GM18867 (cell line): ENCODE measurements around the gene TMSB10.
"Not testable (repeated sequence)": the region's sequence is repeated elsewhere in the genome, so short reads cannot be mapped to it uniquely, and the experiment has no call there.

Experiments
- ATAC-seq: cut with Tn5 transposase; IDR thresholded peaks from one replicate; pipeline ENCODE4 v1.9.1; 2021; ENCODE audit warnings: mild to moderate bottlenecking, moderate library complexity; ENCODE audit not compliant: unreplicated experiment

TMSB10 gene

DNA sequence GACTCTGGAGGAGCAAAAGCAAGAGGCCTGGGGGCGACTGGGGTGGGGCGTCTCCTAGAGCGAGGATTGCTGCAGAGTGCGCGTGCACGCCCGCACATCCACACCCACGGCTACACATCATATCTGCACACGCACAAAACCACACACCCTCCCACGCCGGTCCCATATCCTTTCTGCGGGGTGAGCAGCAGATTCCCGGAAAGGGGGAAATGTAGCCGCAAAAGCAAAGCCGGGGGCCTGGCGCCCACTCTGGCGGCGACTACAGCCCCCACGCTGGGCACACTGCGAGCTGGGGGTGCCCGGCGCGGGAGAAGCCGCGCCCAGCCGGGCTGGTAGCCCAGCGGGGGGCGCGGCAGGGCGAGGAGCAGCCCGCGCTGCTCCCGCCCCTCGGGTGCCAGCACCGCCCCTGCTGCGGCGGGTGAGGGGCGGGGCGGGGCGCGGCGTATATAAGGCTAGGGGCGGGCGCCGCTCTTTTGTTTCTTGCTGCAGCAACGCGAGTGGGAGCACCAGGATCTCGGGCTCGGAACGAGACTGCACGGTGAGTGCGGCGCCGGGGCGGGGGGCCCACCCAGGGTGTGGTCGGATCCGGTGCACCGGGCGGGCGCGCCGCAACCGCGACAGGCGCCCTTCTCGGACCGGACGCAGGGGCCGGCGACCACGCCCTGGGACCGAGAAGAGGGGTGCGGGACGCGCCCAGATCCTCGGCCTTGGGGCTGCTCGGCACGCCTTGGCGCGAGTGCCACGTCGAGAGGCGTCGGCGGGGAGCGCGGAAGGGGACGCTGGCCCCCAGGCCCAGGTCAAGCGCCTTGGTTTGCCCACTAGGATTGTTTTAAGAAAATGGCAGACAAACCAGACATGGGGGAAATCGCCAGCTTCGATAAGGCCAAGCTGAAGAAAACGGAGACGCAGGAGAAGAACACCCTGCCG is at the start of gene TMSB10:
Gene TMSB10, plus strand, starts transcription at position 476 of the 927 bp plus-strand sequence.
- ATAC-seq: peak; percentile 71

DNA sequence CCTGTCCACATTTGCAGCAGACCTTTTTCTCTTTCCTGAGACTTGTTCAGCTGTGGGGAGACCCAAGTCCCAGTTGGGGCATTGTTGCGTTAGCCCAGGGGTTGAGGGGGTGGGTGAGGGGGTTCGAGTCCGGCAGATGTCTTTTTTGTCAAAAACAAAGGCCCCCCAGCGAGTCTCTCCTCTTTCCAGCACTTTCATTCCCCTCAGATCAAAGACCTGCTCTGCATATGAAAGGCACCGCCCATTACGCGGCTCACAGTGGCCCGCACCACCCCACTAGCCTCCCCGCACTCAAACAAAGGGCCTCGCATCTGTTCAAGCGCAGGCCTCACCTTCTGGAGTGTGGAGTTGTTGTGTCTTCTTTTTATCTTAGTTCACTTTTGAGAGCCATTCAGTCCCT is 49.7 kb upstream of the TMSB10 start:
- no peak for ATAC-seq

DNA sequence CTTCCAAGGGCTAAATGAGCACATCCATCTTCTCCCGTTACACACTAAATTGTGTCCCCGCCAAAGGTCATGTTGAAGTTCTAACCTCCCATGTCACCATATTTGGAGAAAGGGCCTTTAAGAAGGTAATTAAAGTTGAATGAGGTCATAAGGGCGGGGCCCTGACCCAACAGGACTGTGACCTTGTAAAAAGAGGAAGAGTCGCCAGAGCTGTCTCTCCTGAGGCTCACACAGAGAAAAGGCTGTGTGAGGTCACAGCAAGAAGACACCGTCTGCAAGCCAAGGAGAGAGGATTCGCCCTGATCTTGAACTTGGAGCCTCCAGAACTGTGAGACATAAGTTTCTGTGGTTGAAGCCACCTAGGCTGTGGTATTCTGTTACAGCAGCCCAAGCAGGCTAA is 48.7 kb upstream of the TMSB10 start:
- ATAC-seq: peak; percentile 91

DNA sequence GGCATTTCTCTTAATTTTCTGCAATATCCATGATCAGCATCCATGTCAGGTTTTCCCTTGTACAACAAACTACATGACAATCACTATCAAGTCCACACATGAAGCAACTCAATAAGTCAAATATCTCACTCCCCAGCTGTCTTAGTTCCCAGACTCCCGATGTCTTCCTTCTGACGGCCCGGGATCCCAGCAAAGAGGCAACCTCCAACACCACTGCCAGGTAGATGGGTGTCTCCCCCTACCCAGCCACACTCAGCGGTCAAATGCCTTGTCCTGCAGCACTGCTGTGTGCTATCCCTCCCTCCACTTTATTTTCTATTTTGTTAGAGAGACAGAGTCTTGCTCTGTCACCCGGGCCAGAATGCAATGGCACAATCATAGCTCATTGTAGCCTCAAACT is 47.9 kb upstream of the TMSB10 start:
- no peak for ATAC-seq

DNA sequence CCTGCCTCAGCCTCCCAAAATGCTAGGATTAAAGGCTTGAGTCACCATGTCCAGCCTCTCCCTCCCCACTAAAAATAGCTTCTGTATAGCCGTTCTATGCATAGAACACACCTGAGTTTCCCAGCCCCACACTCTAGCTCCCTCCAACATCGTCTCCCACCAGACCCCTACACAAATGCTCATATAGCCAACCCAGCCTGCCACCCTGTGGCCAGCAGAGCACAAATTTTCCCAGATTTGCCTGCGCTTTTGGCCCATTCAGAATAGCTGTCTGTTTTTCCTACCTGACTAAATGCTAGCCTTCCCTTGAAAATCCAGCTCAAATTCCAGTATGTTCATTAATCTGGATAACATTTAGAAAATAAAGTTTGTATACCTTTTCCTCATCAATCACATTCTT is 47.3 kb upstream of the TMSB10 start:
- no peak for ATAC-seq

DNA sequence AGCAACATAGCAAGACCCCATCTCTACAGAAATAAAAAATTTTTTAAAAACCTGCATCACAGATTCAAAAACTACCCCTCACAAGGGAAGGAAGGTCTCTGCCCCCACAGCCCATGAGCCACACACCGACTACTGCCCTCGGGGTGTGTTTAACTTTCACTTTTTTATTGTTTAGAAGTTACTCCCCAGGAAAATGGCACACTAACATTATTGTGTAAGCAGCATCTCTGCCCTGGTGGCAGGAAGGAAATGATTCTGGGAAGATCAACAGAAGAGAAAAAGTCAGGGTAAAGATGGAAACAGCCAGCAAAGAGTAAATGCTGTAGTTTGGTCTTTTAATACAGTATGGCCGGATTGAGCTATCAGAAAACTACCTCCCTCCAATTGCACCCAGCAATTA is 46.5 kb upstream of the TMSB10 start:
- no peak for ATAC-seq

DNA sequence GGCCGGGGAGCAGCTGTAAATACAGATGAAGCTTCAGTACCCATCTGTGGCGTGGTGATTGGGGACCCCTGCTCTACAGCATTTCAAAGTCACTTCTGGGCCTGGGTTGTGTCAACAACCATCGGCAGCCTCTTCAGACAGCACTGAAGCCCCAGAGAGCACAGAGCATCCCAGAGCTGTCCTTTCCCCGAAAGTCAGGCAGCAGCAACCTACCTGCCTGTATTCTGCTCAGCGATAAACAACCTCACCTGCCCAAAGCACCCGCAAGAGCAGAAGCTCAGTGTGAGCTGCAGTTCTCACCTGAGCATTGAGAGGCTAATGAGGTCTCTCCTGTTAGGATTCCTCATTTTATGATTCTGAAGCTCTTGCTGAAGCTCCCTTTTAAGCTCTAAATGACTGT is 43.9 kb upstream of the TMSB10 start:
- no peak for ATAC-seq

DNA sequence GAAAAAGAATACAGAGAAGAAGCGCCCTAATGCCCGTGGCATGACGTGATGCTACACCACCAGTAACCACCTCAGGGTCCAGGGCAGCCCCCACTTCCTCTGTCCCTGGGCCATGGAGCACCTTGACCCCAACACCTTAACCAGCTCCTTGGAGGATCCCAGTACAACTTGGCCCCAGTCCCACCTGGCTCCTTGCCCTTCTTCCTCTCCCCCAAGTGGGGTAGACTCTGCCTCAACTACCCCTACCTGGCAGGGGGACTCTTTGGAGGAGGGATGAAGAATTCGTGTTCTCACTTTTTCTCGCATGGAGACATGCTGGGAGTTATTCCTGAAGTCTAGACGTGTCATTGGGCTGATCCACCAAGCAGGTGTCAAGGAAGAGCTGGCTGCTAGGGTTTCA is 43.5 kb upstream of the TMSB10 start:
- no peak for ATAC-seq

DNA sequence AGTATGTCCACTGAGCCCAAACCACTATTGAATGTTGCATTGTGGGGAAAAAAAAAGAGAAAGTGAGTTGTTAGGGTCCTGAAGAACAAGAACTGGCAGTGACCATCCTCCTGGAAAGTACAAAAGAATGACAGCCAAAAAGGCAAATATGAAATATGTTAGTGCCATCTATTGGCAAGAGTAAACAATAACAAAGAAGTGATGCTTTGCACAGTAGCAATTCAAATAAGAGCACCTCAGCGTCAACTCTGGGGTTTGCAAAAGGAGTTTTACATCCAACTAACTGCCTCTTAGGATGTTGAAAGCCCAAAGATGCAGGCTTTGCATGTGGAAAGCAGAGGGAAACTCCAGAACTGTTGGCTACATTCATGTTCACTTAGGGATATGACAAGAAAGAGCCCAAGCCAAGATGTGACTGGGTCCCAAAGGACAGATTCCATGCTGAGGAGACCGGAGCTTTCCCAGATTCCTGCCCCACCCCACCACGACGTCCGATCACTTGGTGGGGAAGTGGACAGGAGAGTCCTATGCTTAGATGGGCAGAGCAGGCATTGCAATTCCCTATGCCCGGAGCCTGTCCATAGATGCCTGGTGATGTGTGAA is 40.2 kb upstream of the TMSB10 start:
- ATAC-seq: peak; percentile 80

DNA sequence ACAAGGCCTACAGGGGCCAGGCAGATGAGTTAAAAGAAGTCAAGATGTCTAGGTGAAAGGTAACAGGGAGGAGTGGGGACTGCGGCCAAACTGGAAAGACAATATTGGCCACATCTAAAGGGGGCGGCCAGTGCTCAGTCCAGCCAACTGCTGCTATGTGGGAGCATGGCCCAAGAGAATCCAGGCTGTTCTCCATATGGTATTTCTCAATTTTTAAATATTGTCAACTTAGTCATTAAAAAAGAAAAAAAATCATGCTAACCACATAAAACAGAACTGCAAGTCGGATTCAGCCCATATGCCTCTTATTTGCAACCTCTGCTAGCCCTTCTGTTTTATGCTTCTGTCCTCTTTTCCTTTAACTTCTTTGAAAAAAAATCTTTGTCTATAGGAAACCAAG is 39.3 kb upstream of the TMSB10 start:
- no peak for ATAC-seq

DNA sequence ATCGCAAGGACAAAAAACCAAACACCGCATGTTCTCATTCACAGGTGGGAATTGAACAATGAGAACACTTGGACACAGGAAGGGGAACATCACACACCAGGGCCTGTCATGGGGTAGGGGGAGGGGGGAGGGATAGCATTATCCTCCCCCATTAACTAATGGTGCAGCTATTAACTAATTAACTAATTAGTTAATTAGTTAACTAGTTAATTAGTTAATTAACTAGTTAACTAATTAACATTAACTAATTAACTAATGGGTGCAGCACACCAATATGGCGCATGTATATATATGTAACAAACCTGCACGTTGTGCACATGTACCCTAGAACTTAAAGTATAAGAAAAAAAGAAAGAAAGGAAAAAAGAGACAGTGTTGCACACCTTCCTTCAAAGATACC is 37.1 kb upstream of the TMSB10 start:
- not testable (repeated sequence) for ATAC-seq

DNA sequence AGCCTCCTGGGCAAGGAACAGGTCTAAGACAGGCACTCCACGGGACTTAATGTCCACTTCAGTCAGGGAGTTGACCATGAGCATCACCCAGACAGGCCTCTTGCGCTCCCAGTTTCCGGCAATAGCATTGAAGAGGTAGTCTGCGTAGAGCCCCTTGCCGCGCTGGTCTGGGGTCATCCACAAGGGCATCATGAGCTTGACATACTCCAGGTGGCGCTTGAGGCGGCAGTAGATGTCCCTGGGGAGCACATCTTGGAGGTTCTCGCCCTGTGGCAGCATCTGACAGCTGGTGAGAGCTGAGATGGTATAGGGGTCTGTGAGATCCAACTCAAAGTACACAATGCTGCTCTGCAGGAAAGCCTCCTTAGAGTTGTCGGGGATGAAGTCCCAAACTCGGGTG is 35.1 kb upstream of the TMSB10 start:
- ATAC-seq: peak; percentile 54

DNA sequence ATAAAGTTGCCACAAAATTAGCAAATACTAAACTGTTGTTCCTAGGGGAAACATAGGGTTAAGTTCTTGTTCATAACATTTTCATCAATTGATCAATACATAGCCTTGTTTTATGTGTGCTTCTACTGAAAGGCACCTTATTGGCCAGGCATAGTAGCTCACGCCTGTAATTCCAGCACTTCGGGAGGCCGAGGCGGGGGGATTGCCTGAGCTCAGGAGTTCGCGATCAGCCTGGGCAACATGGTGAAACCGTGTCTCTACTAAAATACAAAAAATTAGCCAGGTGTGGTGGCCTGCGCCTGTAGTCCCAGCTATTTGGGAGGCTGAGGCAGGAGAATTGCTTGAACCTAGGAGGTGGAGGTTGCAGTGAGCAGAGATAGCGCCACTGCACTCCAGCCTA is 32.8 kb upstream of the TMSB10 start:
- not testable (repeated sequence) for ATAC-seq

DNA sequence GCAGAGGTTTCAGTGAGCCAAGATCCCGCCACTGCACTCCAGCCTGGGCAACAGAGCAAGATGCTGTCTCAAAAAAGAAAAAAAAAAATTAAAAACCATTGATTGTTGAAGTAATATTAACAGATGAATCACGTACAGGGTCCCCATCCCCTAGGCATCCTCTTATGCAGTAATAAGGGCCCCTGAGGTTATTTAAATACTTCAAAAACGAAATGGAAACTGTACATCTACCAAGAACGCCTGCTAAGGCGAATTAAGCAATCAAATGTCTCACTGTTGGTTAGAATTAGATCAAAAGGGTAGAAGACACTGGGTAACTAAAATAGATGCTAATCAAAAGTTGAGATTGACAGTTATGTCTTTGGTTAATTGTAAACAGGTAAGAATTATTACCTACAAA is 32.1 kb upstream of the TMSB10 start:
- no peak for ATAC-seq

DNA sequence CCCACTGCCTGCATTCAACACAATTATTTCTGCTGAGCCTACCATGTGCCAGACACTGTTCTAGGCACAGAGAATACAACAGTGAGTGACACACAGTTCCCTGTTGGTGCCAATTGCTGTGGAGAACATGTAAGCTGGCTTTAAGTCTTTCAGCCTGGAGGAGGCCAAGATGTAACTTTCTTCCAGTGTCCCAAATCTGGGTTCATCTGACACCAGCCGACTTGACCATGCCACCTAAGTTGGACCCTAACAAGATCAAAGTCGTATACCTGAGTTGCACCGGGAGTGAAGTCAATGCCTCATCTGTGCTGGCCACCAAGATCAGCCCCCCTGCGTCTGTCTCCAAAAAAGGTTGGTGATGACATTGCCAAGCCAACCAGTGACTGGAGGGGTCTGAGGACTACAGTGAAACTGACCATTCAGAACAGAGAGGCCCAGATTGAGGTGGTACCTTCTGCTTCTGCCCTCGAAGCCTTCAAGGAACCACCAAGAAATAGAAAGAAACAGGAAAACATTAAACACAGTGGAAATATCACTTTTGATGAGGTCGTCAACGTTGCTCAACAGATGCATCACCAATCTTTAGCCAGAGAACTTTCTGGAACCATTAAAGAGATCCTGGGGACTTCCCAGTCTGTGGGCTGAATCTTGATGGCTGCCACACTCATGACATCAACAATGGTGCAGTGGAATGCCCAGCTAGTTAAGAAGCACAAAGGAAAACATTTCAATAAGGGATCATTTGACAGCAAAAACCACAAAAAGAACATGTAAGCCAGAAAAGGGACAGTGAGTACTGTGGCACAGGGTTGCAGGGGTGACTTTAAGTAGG is 30.9 kb upstream of the TMSB10 start:
- no peak for ATAC-seq

DNA sequence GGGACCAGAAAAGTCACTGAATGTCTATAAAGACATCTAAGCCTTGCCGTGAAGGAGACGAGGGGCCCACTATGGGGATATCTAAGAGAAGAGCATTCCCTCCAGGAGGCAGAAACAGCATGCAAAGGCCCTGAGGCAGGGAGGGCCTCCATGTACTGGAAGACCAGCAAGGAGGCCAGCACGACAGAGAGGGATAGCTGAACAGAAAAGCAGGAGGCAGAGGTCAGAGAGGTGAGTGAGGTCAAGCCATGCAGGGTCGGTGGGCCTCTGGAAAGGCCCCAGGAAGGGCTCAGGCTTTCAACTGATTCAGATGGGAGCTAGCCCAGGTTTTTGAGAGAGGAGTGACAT is 30.3 kb upstream of the TMSB10 start:
- ATAC-seq: no peak

DNA sequence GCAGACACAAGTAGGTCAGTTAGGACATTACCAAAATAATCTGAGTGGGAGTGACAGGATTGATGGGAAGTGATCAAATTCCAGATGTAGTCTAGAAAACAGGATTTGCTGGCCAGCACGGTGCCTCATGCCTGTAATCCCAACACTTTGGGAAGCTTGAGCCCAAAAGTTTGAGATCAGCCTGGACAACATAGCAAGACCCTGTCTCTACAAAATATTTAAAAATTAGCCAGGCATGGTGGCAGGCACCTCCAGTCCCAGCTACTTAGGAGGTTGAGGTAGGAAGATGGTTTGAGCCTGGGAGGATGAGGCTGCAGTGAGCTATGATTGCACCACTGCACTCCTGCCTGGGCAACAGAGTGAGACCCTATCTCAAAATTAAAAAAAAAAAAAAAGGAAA is 29.8 kb upstream of the TMSB10 start:
- not testable (repeated sequence) for ATAC-seq

DNA sequence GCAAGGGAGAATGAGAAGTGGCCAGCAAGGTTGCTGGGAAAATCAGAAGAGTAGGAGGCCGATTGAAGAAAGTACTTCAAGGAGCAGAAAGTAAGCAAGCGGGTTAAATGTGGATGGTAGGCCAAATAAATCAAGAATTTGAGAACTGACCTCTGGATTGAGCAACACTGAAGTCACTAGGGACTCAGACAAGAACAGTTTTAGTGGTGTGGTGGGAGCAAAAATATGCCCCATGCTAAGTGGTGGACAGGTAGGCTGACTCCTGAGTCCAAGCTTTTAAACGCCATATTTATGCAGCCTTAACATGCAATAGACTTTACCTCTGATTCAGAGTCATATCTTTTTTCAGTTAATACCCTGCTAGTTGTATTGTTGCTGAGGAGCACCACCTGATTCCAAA is 29.1 kb upstream of the TMSB10 start:
- ATAC-seq: no peak

DNA sequence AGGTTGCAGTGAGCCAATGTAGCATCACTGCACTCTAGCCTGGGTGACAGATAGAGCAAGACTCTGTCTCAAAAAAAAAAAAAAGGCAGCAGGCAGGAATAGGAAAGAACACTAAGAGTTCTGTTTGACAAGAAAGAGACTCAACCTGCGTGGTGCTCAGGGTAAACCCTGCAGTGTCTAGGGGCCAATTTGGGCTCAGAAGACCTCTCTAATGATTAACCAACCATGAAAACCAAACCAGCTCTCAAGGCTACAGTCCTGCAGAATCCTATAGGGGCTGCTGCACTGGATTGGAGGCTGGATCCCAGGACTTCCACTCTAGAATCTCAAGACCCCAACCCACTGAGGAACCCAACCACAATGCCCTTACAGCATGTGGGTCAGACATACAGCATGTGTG is 27.0 kb upstream of the TMSB10 start:
- no peak for ATAC-seq

DNA sequence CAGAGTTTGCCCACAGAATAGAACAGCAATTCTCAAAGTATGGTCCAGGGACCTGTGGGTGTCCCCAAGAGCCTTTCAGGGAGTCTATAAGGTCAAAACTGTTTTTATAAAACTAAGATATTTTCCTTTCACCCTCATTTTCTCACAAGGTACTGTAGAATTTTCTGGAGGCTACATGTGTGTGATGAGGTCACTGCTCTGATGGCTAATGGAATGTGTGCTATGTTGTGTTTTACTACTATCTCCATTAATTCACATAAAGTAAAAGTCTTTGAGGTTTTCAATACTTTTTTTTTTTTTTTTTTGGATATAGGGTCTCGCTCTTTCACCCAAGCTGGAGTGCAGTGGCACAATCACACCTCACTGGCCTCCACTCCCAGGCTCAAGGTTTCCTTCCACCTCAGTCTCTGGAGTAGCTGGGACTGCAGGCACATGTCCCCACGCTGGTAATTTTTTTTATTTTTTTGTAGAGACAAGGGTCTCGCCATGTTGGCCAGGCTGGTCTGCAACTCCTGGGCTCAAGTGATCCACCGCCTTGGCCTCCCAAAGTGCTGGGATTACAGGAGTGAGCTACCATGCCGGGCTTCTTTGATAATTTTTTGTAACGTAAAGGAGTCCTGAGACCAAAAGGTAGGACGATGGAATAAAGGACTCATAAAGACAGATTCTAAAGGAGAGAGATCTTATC is 26.4 kb upstream of the TMSB10 start:
- ATAC-seq: no peak
